Colonic mucosa (tissue), 4 donors: Measurements from ENCODE around the gene TMEM87A. TPM values are rescaled to one million over a fixed set of nuclear protein-coding genes. Genes with fewer than 3 reads are reported as not detected.

Source experiments
- DNase-seq: peaks from one replicate; pipeline ENCODE4 v3.0.0-alpha.2; 2020
- H3K27ac ChIP-seq: fragments of 200-600 bp; one replicate; pipeline ENCODE4 v1.8.0; 2021
- H3K27me3 ChIP-seq: fragments of 200-600 bp; one replicate; pipeline ENCODE4 v1.8.0; 2021
- H3K36me3 ChIP-seq: fragments of 200-600 bp; one replicate; pipeline ENCODE4 v1.8.0; 2021
- H3K4me1 ChIP-seq: fragments of 200-600 bp; one replicate; pipeline ENCODE4 v1.8.0; 2021; ENCODE audit warnings: mild to moderate bottlenecking
- H3K4me3 ChIP-seq: fragments of 200-600 bp; one replicate; pipeline ENCODE4 v1.8.0; 2021
- H3K9ac ChIP-seq, 2 donors: one replicate each; pipeline ENCODE4 v1.7.0; 2013; ENCODE audit warnings: control low read depth in 2 of 2, low read depth in 2 of 2, low read length in 2 of 2
- H3K9me3 ChIP-seq: fragments of 200-600 bp; one replicate; pipeline ENCODE4 v1.8.0; 2021
- CTCF ChIP-seq: fragments of 200-600 bp; IDR thresholded peaks from one replicate; pipeline ENCODE4 v1.8.0; 2022; ENCODE audit warnings: antibody characterized with exemption, mild to moderate bottlenecking
- intact Hi-C: fragments of 100-400 bp; cut with DNase I; formaldehyde crosslinking; loops from one replicate; pipeline ENCODE4 v1.14.1; 2022
- microRNA-seq: library from miRNA; unstranded; fragments of <30 nt; microRNA quantifications from one replicate; pipeline ENCODE4, GENCODE V29; 2019
- total RNA-seq, 2 donors: library from RNA; stranded (reverse); fragmentation: NEBNext Ultra II Directional in 1 of 2; extraction: Animal tissue kit (Norgen Biotek cat#: 25700) in 1 of 2; gene quantifications; one replicate each; pipeline ENCODE4 v1.2.1, GENCODE V29; 2021
- donor health status: healthy.
- donor health status: DM: no; HTN: no; CAD: no.
- donor health status: DM: no; HTN: no; CAD: no.

Gene TMEM87A
- total RNA-seq, 2 donors from 2014 or later = 65.6 to 115 TPM

DNA sequence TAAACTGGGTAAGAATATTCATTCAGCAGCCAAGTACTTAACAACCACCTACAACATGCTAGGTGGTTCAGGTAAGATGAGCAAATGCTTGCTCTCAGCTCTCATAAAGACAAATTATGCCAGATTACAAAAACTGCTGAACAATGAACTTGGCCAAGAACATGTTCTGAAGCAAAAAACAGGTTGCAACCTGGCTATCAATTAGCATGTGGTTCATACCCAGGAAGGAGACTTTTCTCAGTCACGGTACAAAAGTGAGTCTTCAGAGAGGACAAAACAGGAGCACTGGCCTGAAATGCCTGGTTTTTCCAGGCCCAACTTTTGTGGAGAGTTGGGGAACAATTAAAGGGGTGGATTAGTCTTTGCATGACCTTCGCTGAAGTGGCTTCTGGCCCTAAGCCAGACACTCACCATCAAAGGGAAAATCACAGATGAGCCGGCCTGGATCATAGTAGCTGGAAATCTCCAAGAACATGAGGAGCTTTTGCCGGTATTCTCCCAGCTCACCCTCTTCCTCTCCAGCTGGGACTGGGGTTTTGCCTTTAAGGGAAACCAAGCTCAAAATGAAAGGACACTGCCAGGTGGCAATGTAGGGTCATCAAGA lies 109.2 kb downstream of the TMEM87A start:
- Histone ChIP-seq H3K36me3 (peaks cover 28% of the 10 kb centered on the region), H3K27ac (no peak overlapping the region), H3K27me3 (no peaks in the 10 kb centered on the region), H3K9me3 (no peaks in the 10 kb centered on the region), H3K9ac (no peak overlapping the region), H3K4me1 (no peaks in the 10 kb centered on the region), H3K4me3 (no peak overlapping the region)
- DNase-seq = no peak
- intact Hi-C loops = no loop called here
- no peak for TF ChIP-seq CTCF

- no peak overlapping the region for H3K4me3 ChIP-seq
- H3K4me1 ChIP-seq = no peaks in the 10 kb centered on the region
- intact Hi-C loops = no loop called here
- H3K27me3 ChIP-seq = no peaks in the 10 kb centered on the region
- H3K27ac ChIP-seq = no peak overlapping the region
- H3K9ac ChIP-seq = no peak overlapping the region
- H3K9me3 ChIP-seq = no peaks in the 10 kb centered on the region
- no peak for TF ChIP-seq CTCF
- peaks cover 28% of the 10 kb centered on the region for H3K36me3 ChIP-seq
- no peak for DNase-seq
Observed at GRCh38 chr15:42163291-42163690, 109.9 kb downstream of the TMEM87A start.

Small RNA genes lying within 50 kb of the gene (microRNA-seq; reads per million reads assigned to microRNA genes)
- gene MIR627 = 48.5 reads per million, percentile 44 among the genes with 10 or more reads in this experiment

Other genes with a start within 250 kb of the TMEM87A start
- gene PLA2G4D, start 178.9 kb downstream of the TMEM87A start, total RNA-seq = under 1 TPM; 0.24 to 0.27 TPM
- 10 to 100 TPM; 27.7 to 30.2 TPM for gene PLA2G4F, start 116.8 kb downstream of the TMEM87A start, total RNA-seq
- 10 to 100 TPM; 49.1 to 50.4 TPM for gene VPS39, start 65.1 kb downstream of the TMEM87A start, total RNA-seq
- 10 to 100 TPM; 39.8 to 47.6 TPM for gene GANC, start 232 bp downstream of the TMEM87A start, total RNA-seq
- gene CAPN3, start 86.1 kb upstream of the TMEM87A start, total RNA-seq = 1 to 10 TPM; 6.8 TPM
- 10 to 100 TPM; 41.9 to 46.9 TPM for gene ZNF106, start 217.7 kb upstream of the TMEM87A start, total RNA-seq
- 10 to 100 TPM; 60.9 to 65.2 TPM for gene SNAP23, start 222.2 kb upstream of the TMEM87A start, total RNA-seq